Breast epithelium (tissue), 3 donors: ENCODE measurements around the gene SMIM14.

Experiments used
- CTCF ChIP-seq, 3 donors: fragments of 450-650 bp; IDR thresholded peaks; one replicate each; pipeline ENCODE4 v1.5.1; 2016 to 2017; ENCODE audit warnings: antibody characterized with exemption in 3 of 3, mild to moderate bottlenecking in 3 of 3, moderate library complexity in 3 of 3
- POLR2A ChIP-seq: fragments of 450-650 bp; IDR thresholded peaks from one replicate; pipeline ENCODE4 v1.6.1; 2016; ENCODE audit warnings: antibody characterized with exemption, mild to moderate bottlenecking, moderate library complexity

DNA sequence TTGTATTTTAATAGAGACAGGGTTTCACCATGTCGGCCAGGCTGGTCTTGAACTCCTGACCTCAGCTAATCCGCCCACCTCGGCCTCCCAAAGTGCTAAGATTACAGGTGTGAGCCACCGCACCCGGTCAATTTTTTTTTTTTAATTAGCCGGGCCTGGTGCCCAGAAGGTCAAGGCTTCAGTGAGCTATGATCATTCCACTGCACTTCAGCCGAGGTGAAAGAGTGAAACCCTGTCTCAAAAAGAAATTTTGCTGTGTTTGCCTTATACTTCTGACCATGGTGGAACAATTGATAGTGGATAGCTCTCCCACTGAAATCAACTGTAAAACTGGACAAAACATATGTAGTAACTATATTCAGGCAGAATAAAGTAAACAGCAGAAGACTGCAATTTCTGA, 24.0 kb upstream of the SMIM14 start:
- TF ChIP-seq CTCF (IDR thresholded peaks at IDR 0.05) (no peak), POLR2A (no peak)
